ENCODE results near the gene MYO18A. TPM values are rescaled to one million over a fixed set of nuclear protein-coding genes. Genes with fewer than 3 reads are reported as not detected.

Gene MYO18A
- total RNA-seq, 1 donor from 2014 or later, result 59.5 TPM

GRCh38 chr17:29124925-29125273 is 55.3 kb downstream of the MYO18A start:
- peak; percentile 91 for DNase-seq
- Histone ChIP-seq H3K4me1 (peaks cover 36% of the 10 kb centered on the region), H3K27ac (peak overlapping the region; percentile 41), H3K27me3 (ENCODE audit: low read depth) (no peaks in the 10 kb centered on the region), H3K9me3 (no peaks in the 10 kb centered on the region), H3K36me3 (peaks cover 41% of the 10 kb centered on the region), H3K4me3 (no peak overlapping the region)
- peak; percentile 86 to 88 for ATAC-seq
- TF ChIP-seq, protein P1, sequence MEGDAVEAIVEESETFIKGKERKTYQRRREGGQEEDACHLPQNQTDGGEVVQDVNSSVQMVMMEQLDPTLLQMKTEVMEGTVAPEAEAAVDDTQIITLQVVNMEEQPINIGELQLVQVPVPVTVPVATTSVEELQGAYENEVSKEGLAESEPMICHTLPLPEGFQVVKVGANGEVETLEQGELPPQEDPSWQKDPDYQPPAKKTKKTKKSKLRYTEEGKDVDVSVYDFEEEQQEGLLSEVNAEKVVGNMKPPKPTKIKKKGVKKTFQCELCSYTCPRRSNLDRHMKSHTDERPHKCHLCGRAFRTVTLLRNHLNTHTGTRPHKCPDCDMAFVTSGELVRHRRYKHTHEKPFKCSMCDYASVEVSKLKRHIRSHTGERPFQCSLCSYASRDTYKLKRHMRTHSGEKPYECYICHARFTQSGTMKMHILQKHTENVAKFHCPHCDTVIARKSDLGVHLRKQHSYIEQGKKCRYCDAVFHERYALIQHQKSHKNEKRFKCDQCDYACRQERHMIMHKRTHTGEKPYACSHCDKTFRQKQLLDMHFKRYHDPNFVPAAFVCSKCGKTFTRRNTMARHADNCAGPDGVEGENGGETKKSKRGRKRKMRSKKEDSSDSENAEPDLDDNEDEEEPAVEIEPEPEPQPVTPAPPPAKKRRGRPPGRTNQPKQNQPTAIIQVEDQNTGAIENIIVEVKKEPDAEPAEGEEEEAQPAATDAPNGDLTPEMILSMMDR (IDR thresholded peaks at IDR 0.05), result no peak
- intact Hi-C loops (cut with DNase I), result no loop called here

GRCh38 chr17:29124135-29124924 is 55.9 kb downstream of the MYO18A start:
- ATAC-seq (peak; percentile 82 to 88), DNase-seq (no peak)
- TF ChIP-seq, protein P1 (IDR thresholded peaks at IDR 0.05), result peak; percentile 64
- H3K27ac ChIP-seq, result peak overlapping the region; percentile 41
- intact Hi-C loops (cut with DNase I), result no loop called here
- no peaks in the 10 kb centered on the region for H3K9me3 ChIP-seq
- no peak overlapping the region for H3K4me3 ChIP-seq
- H3K27me3 ChIP-seq (ENCODE audit: low read depth), result no peaks in the 10 kb centered on the region
- H3K4me1 ChIP-seq, result peaks cover 36% of the 10 kb centered on the region
- peaks cover 47% of the 10 kb centered on the region for H3K36me3 ChIP-seq

GRCh38 chr17:29123111-29123510 is 57.1 kb downstream of the MYO18A start:
- no peak overlapping the region for H3K4me3 ChIP-seq
- TF ChIP-seq, protein P1 (IDR thresholded peaks at IDR 0.05), result no peak
- H3K4me1 ChIP-seq, result peaks cover 36% of the 10 kb centered on the region
- no peak for ATAC-seq
- no peak for DNase-seq
- H3K9me3 ChIP-seq, result no peaks in the 10 kb centered on the region
- no peaks in the 10 kb centered on the region for H3K27me3 ChIP-seq (ENCODE audit: low read depth)
- intact Hi-C loops (cut with DNase I), result no loop called here
- no peak overlapping the region for H3K27ac ChIP-seq
- peaks cover 53% of the 10 kb centered on the region for H3K36me3 ChIP-seq

DNA sequence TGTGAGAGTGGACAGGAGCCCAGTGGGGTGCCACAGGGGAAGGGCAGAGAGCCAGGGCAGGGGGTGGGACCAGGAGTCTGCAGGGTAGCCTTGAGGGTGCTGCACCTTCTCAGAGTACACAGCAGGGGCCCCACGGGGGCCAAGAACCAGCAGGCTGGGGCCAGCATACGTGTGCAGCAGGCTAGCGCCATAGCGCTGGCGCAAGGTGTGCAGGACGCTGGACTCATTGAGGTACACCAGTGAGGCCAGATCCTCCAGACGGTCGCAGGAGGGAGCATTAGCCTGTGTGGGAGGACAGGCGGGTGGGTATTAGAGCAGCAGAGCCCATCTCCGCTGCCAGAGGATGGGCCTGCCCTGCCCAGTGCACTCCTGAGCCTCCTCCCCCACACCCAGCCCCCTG is 58.8 kb downstream of the MYO18A start:
- Histone ChIP-seq H3K27ac (no peak overlapping the region), H3K4me3 (no peak overlapping the region), H3K27me3 (ENCODE audit: low read depth) (no peaks in the 10 kb centered on the region), H3K4me1 (peaks cover 33% of the 10 kb centered on the region), H3K9me3 (no peaks in the 10 kb centered on the region), H3K36me3 (peaks cover 49% of the 10 kb centered on the region)
- TF ChIP-seq, protein P1 (IDR thresholded peaks at IDR 0.05), result no peak
- ATAC-seq (no peak), DNase-seq (no peak)
- intact Hi-C loops (cut with DNase I), result no loop called here

DNA sequence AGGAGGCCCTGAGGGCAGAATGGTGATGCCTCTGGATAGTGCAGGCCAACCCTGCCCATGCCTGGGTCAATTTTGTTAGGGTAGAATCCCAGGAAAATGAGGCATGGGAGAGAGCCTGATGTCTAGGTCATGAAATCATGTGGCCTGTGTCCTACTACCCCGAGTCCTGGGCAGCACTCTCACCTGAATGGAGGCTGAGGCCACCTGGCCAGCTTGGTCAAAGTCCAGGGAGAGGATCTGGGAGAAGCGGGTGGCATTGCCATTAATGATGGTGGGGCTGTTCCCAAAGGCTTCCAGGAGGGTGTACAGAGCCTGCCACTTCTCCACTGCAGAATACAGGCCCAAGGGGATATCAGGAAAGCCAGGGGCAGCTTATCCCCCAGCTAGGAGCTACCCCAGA is 59.8 kb downstream of the MYO18A start:
- H3K9me3 ChIP-seq, result no peaks in the 10 kb centered on the region
- H3K4me1 ChIP-seq, result peaks cover 23% of the 10 kb centered on the region
- no peak overlapping the region for H3K4me3 ChIP-seq
- DNase-seq, result no peak
- TF ChIP-seq, protein P1 (IDR thresholded peaks at IDR 0.05), result no peak
- H3K36me3 ChIP-seq, result peaks cover 56% of the 10 kb centered on the region
- H3K27ac ChIP-seq, result no peak overlapping the region
- no peaks in the 10 kb centered on the region for H3K27me3 ChIP-seq (ENCODE audit: low read depth)
- intact Hi-C loops (cut with DNase I), result no loop called here
- ATAC-seq, result no peak
